KMS-11 (cell line): ENCODE data around the gene HNRNPUL1.

Source experiments
- H2AFZ ChIP-seq: fragments of 200-600 bp; sonication (generic); 2 replicates; pipeline ENCODE4 v1.6.1; 2016; ENCODE audit warnings: antibody characterized with exemption, mixed run types, low read depth
- H3K27ac ChIP-seq: fragments of 200-600 bp; sonication (generic); 2 replicates; pipeline ENCODE4 v1.6.1; 2016; ENCODE audit warnings: mild to moderate bottlenecking, mixed run types
- H3K27me3 ChIP-seq: fragments of 200-600 bp; sonication (generic); 2 replicates; pipeline ENCODE4 v1.6.1; 2017; ENCODE audit warnings: mild to moderate bottlenecking, low read depth, mixed run types, moderate library complexity; ENCODE audit not compliant: insufficient read depth
- H3K36me3 ChIP-seq: fragments of 200-600 bp; sonication (generic); 2 replicates; pipeline ENCODE4 v1.6.1; 2017; ENCODE audit warnings: mild to moderate bottlenecking, mixed run types; ENCODE audit not compliant: insufficient read depth
- H3K4me1 ChIP-seq: fragments of 200-600 bp; sonication (generic); 2 replicates; pipeline ENCODE4 v1.6.1; 2016; ENCODE audit warnings: mild to moderate bottlenecking, low read depth, mixed run types; ENCODE audit not compliant: poor library complexity, severe bottlenecking
- H3K4me2 ChIP-seq: fragments of 200-600 bp; sonication (generic); 2 replicates; pipeline ENCODE4 v1.7.0; 2016; ENCODE audit warnings: mild to moderate bottlenecking, mixed run types
- H3K4me3 ChIP-seq: fragments of 200-600 bp; sonication (generic); IDR thresholded peaks from 2 replicates; pipeline ENCODE4 v1.6.1; 2017; ENCODE audit warnings: low read depth, low read length, mixed read lengths; ENCODE audit not compliant: insufficient read depth
- H3K79me2 ChIP-seq: fragments of 200-600 bp; sonication (generic); 2 replicates; pipeline ENCODE4 v1.6.1; 2016; ENCODE audit warnings: low read depth, mixed run types; ENCODE audit not compliant: insufficient read depth
- H3K9ac ChIP-seq: fragments of 200-600 bp; sonication (generic); 2 replicates; pipeline ENCODE4 v1.6.1; 2016; ENCODE audit warnings: mild to moderate bottlenecking, mixed run types
- H4K20me1 ChIP-seq: fragments of 200-600 bp; sonication (generic); 2 replicates; pipeline ENCODE4 v1.6.1; 2016; ENCODE audit warnings: mild to moderate bottlenecking, mixed run types; ENCODE audit not compliant: insufficient read depth
- CTCF ChIP-seq: fragments of 200-600 bp; sonication (generic); conservative IDR thresholded peaks from 2 replicates; pipeline ENCODE4 v1.6.1; 2017; ENCODE audit warnings: low read depth, mild to moderate bottlenecking, antibody characterized with exemption, low read length, moderate library complexity, mixed read lengths

The HNRNPUL1 gene

GRCh38 chr19:41355802-41356201, 91.6 kb downstream of the HNRNPUL1 start:
- no peaks in the 10 kb centered on the region for H3K36me3 ChIP-seq
- no peaks in the 10 kb centered on the region for H4K20me1 ChIP-seq
- no peak overlapping the region for H2AFZ ChIP-seq
- no peak overlapping the region for H3K4me2 ChIP-seq
- H3K4me1 ChIP-seq, result peaks cover 10% of the 10 kb centered on the region
- no peak overlapping the region for H3K9ac ChIP-seq
- H3K27me3 ChIP-seq, result no peaks in the 10 kb centered on the region
- no peak overlapping the region for H3K27ac ChIP-seq
- no peak overlapping the region for H3K4me3 ChIP-seq
- peaks cover 24% of the 10 kb centered on the region for H3K79me2 ChIP-seq
- TF ChIP-seq CTCF, result no peak

GRCh38 chr19:41356984-41357739, 93.0 kb downstream of the HNRNPUL1 start:
- no peak for TF ChIP-seq CTCF
- no peak overlapping the region for H3K27ac ChIP-seq
- H3K79me2 ChIP-seq, result peaks cover 11% of the 10 kb centered on the region; the same call in 1 of the 2 replicates
- H4K20me1 ChIP-seq, result no peaks in the 10 kb centered on the region
- H3K36me3 ChIP-seq, result no peaks in the 10 kb centered on the region
- H3K27me3 ChIP-seq, result no peaks in the 10 kb centered on the region
- H3K4me3 ChIP-seq, result no peak overlapping the region
- no peak overlapping the region for H3K4me2 ChIP-seq
- H2AFZ ChIP-seq, result no peak overlapping the region
- H3K4me1 ChIP-seq, result peaks cover 6% of the 10 kb centered on the region
- H3K9ac ChIP-seq, result no peak overlapping the region
